A172 (cell line): ENCODE data around the gene IPCEF1. TPM values are rescaled to one million over a fixed set of nuclear protein-coding genes. Genes with fewer than 3 reads are reported as not detected.

Experiments
- DNase-seq: peaks from one replicate; pipeline ENCODE4 v3.0.0-alpha.2; 2015; ENCODE audit warnings: low spot score
- total RNA-seq: library from RNA; depleted of rRNA; stranded (reverse); fragments of >200 nt; shearing (Covaris generic); gene quantifications from 2 replicates; pipeline ENCODE4 v1.2.3, GENCODE V29; 2014; rRNA removed

The IPCEF1 gene, protein sequence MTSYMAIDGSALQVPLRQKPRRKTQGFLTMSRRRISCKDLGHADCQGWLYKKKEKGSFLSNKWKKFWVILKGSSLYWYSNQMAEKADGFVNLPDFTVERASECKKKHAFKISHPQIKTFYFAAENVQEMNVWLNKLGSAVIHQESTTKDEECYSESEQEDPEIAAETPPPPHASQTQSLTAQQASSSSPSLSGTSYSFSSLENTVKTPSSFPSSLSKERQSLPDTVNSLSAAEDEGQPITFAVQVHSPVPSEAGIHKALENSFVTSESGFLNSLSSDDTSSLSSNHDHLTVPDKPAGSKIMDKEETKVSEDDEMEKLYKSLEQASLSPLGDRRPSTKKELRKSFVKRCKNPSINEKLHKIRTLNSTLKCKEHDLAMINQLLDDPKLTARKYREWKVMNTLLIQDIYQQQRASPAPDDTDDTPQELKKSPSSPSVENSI
- 0.17 and 0.47 TPM in 2 replicates for total RNA-seq

DNA sequence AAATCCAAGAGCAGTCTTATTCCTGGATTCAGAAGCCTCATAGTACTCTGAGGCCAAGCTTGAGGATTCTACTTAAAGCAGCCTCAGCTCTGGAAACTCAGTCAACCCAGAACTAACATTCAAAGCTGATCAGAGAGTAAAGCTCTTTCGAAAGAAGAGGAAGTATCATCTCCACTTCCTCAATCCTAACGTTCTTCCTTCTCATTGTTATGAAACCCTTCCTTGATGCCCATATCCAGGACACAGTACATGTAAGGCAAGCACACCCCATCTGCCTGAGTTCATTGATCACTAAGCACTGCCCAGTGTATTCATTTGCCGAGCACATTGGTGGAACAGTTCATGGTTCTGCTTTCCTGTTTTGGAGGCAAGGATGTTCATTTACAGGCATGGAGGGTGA lies at the start of gene IPCEF1:
IPCEF1 (minus strand) TSS at position 114 of the 400 bp plus-strand sequence. CDS start 90,856 bp downstream, outside the sequence.
- no peak for DNase-seq

GRCh38 chr6:154406301-154406700 lies 49.7 kb upstream of the IPCEF1 start:
- DNase-seq, result no peak

DNA sequence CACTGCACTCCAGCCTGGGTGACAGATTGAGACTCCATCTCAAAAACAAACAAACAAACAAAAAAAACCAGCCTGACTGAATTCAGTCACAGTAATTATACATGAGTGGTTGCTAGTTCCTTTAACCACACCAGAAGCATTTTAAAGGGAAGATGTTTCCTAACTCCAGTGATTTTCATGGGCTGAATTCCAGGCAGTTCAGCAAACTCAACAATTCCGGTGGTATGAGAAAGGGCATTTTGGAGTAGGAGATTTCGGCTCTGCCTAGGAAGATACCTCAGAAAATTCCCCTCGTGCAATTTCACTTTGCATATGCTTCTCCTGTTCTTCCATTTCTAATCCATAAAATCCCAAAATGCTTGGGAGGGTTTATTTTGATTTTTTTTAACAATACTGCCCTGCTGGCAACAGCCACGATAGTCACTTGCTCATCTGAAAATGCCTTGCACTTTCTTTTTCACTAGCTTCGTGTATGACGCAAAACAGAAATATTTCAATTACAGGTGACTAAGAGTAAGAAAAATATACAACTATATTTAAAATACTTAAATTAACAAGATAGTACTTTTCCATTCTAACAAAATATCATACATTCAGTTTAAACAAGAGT lies 48.3 kb upstream of the IPCEF1 start:
- DNase-seq, result peak; percentile 47

- DNase-seq, result peak; percentile 66
These were observed 47.2 kb upstream of the IPCEF1 start for GRCh38 chr6:154403788-154404187.

- DNase-seq, result no peak
These were observed 45.6 kb upstream of the IPCEF1 start for GRCh38 chr6:154402081-154402780.

GRCh38 chr6:154399097-154399496 lies 42.5 kb upstream of the IPCEF1 start:
- DNase-seq, result peak; percentile 65

DNA sequence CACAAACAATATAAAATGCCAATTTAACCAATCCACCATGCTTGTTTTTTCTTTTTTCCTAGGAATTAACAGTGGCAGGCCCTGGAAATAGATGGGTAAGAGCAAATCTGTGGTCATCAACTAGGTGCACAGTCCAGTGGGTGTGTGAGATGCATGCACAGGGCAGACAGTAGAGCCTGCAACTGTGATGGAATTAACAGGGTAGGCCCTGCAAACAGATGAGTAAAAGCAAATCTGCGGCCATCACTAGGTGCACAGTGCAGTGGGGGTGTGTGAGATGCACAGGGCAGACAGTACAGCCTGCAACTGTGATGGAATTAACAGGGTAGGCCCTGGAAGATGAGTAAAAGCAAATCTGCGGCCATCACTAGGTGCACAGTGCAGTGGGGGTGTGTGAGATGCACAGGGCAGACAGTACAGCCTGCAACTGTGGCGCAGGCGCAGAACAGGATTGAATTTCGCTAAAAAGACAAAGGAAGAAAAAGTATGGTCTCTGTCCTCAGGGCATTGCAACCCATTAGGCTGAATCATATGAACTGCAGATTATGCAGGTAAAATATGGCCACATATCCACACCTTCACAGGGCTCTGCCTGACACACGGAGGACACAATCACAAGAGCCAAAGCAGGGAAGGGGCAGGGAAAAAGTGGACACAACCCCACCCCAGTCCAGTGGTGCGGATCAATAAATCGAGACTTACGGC lies 41.0 kb upstream of the IPCEF1 start:
- DNase-seq, result no peak

DNA sequence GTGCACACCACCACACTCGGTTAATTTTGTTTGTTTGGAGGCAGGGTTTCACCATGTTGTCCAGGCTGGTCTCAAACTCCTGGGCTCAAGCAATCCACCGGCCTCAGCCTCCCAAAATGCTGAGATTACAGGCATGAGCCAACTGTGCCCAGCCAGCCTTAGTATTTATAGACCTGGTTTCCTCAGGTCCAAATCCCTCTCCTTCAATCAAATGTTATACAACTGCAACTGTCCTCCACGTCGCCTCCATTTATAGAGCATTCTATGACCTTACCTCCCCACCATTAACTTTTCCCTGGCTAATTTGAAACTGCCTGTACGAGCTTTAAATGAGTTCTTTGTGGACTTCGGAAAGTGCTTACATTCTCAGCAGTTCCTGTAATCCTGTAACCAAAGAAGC lies 39.3 kb upstream of the IPCEF1 start:
- no peak for DNase-seq

DNA sequence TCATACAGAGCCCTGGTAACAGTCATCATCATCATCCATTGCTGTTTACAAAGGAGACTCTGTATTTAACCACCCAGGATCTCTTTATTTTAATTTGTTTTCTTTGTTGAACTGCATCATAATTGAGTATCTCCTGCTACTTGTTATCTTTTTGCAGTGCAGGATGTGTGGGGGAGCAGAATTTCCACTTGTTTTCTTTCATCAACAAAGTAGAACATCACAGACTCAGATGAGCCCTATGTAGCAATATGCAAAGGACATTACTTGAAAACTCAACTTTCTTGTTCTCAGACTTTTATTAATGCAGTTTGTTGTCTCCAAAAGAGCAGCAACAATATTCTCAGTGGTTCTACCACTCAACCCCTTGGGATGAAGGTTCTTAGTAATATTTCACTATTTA lies 38.7 kb upstream of the IPCEF1 start:
- no peak for DNase-seq

DNA sequence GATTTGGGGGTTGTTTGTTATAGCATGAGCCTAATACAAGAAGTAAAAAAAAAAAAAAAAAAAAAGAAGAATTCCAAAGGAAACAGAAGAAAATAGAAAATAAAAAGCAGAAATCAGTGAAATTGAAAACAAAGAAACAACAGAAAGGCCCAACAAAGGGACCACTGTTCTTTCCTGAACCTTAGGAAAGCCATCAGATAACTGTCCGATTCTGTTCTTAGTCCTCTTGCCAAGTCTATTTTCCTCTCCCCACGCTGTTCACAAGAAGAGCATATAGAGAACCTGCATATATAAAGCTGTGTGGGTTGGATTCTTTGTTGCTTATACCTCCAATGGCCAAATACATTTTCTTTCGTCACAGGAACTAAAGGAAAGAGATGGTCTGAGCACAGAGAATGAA lies 38.0 kb upstream of the IPCEF1 start:
- no peak for DNase-seq

GRCh38 chr6:154390034-154390433 lies 33.4 kb upstream of the IPCEF1 start:
- DNase-seq, result no peak

GRCh38 chr6:154388803-154389202 lies 32.2 kb upstream of the IPCEF1 start:
- no peak for DNase-seq

- peak; percentile 89 for DNase-seq
These were observed 30.5 kb upstream of the IPCEF1 start for GRCh38 chr6:154386848-154387717.

DNA sequence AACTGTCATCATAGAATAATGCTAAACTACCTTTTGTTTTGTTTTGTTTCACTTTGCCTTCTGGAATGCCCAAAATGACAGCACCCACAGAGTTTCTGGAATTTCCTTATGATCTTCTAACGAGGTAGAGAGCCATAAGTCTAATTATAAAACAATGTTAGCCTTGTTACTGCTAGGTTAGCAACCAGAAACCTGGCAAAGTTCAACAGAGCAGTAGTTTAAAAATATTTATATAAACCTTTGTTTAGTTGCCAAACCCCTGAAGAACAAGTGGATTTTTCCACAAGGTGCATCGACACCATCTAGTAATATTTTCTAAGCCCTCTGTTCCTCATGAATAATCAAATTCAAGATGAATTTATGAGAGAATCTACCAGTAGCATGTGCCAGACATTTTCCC lies 27.6 kb upstream of the IPCEF1 start:
- peak; percentile 22 for DNase-seq

DNA sequence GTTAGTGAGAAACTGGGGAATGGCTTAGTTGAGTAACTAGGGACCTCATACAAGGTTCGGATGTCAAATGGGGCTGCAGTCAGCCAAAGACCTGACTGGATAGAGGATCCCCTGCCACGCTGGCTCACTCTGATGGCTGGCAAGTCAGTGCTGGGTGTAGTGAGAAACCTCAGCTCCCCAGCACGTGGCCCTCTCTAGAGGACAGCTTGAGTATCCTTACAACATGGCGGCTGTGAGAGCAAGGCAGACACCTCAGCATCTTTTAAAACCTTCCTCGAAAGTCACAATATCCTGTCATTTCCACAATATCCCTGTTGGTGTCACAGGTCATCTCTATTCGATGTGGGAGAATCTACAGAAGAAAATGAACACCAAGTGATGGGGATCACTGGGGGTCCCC lies 26.7 kb upstream of the IPCEF1 start:
- DNase-seq, result peak; percentile 10

GRCh38 chr6:154382740-154383139 lies 26.1 kb upstream of the IPCEF1 start:
- DNase-seq, result peak; percentile 86

- DNase-seq, result no peak
These were observed 24.9 kb upstream of the IPCEF1 start for GRCh38 chr6:154381548-154381947.

GRCh38 chr6:154380741-154381140 lies 24.1 kb upstream of the IPCEF1 start:
- DNase-seq, result no peak

- DNase-seq, result no peak
These were observed 23.0 kb upstream of the IPCEF1 start for GRCh38 chr6:154379585-154379984.

GRCh38 chr6:154378518-154378917 lies 21.9 kb upstream of the IPCEF1 start:
- no peak for DNase-seq

- no peak for DNase-seq
These were observed 21.1 kb upstream of the IPCEF1 start for GRCh38 chr6:154377726-154378125.
